Posterior cingulate gyrus (tissue), 11 donors: ENCODE measurements around the gene PER2.
"Not testable (repeated sequence)": the region's sequence is repeated elsewhere in the genome, so short reads cannot be mapped to it uniquely, and the experiment has no call there.

Source experiments
- DNase-seq, 10 donors: peaks; one replicate each; pipeline versions ENCODE4 v3.0.0 to v3.0.0-alpha.2; 2020 to 2021; ENCODE audit warnings: mixed read lengths in 3 of 10
- intact Hi-C: fragments of 100-400 bp; cut with DNase I; formaldehyde crosslinking; loops from one replicate; pipeline ENCODE4 v1.15.1; 2023

The PER2 gene

GRCh38 chr2:238289574-238289973, 1.2 kb upstream of the PER2 start:
- intact Hi-C loops = loop anchor here (2.0 kb wide), 1 partner anchor 31 kb away; the partner anchor contains the start of gene TRAF3IP1
- DNase-seq = peak in 4 of 10 donors; percentile 25 to 80 (median 60)

GRCh38 chr2:238288650-238289573, 502 bp upstream of the PER2 start:
- peak; percentile 95 to 100 (median 97) for DNase-seq
- intact Hi-C loops = loop anchor here (2.0 kb wide), 1 partner anchor 32 kb away; the partner anchor contains the start of gene TRAF3IP1

GRCh38 chr2:238286987-238287736, 1.2 kb downstream of the PER2 start:
- peak in 8 of 10 donors; percentile 34 to 92 (median 60) for DNase-seq
- intact Hi-C loops = no loop called here

- intact Hi-C loops = no loop called here
- DNase-seq = peak in 3 of 10 donors; percentile 52 to 56 (median 54)
Measured at GRCh38 chr2:238286551-238286950, 1.9 kb downstream of the PER2 start.

- intact Hi-C loops = no loop called here
- DNase-seq = peak in 1 of 10 donors; percentile 13
Measured at GRCh38 chr2:238286095-238286494, 2.3 kb downstream of the PER2 start.

- intact Hi-C loops = no loop called here
- DNase-seq = peak in 6 of 10 donors; percentile 27 to 83 (median 54)
Measured at GRCh38 chr2:238285653-238286082, 2.7 kb downstream of the PER2 start.

GRCh38 chr2:238284802-238285515, 3.5 kb downstream of the PER2 start:
- intact Hi-C loops = no loop called here
- peak in 3 of 10 donors; percentile 22 to 49 (median 42) for DNase-seq

GRCh38 chr2:238282861-238283738, 5.3 kb downstream of the PER2 start:
- DNase-seq = peak in 3 of 10 donors; percentile 54 to 70 (median 57)
- intact Hi-C loops = no loop called here

- DNase-seq = peak in 3 of 10 donors; percentile 61 to 77 (median 68)
- intact Hi-C loops = no loop called here
Measured at GRCh38 chr2:238281826-238282480, 6.5 kb downstream of the PER2 start.

- peak in 3 of 10 donors; percentile 54 to 78 (median 64) for DNase-seq
- intact Hi-C loops = no loop called here
Measured at GRCh38 chr2:238280083-238280825, 8.2 kb downstream of the PER2 start.

- DNase-seq = peak in 3 of 10 donors; percentile 23 to 65 (median 43)
- intact Hi-C loops = no loop called here
Measured at GRCh38 chr2:238279324-238279682, 9.1 kb downstream of the PER2 start.

GRCh38 chr2:238278626-238279323, 9.6 kb downstream of the PER2 start:
- peak in 3 of 10 donors; percentile 57 to 60 (median 57) for DNase-seq

GRCh38 chr2:238277695-238278094, 10.7 kb downstream of the PER2 start:
- peak in 3 of 10 donors; percentile 39 to 70 (median 67) for DNase-seq
- intact Hi-C loops = no loop called here

More at GRCh38 chr2:238278626-238279323, 9.6 kb downstream of the PER2 start:
- intact Hi-C loops = no loop called here

- peak in 2 of 10 donors; percentile 26 to 59 for DNase-seq
- intact Hi-C loops = no loop called here
Measured at GRCh38 chr2:238274152-238274865, 14.1 kb downstream of the PER2 start.

GRCh38 chr2:238273433-238273832, 15.0 kb downstream of the PER2 start:
- intact Hi-C loops = not testable (repeated sequence)

GRCh38 chr2:238272156-238272555, 16.3 kb downstream of the PER2 start:
- peak in 2 of 10 donors; percentile 54 to 63 for DNase-seq
- intact Hi-C loops = no loop called here

More at GRCh38 chr2:238273433-238273832, 15.0 kb downstream of the PER2 start:
- peak in 1 of 10 donors; percentile 3 for DNase-seq

GRCh38 chr2:238271686-238272085, 16.7 kb downstream of the PER2 start:
- DNase-seq = peak in 1 of 10 donors; percentile 8
- intact Hi-C loops = not testable (repeated sequence)
